HG03103 (cell line): ENCODE measurements around the gene PRODH.
"Not testable (repeated sequence)": the region's sequence is repeated elsewhere in the genome, so short reads cannot be mapped to it uniquely, and the experiment has no call there.

Source experiments
- ATAC-seq: cut with Tn5 transposase; IDR thresholded peaks from one replicate; pipeline ENCODE4 v1.9.1; 2021; ENCODE audit warnings: low read depth; ENCODE audit not compliant: unreplicated experiment

PRODH gene

GRCh38 chr22:18968011-18968749 lies 32.1 kb upstream of the PRODH start:
- no peak for ATAC-seq

- ATAC-seq, result not testable (repeated sequence)
These were observed 31.4 kb upstream of the PRODH start for GRCh38 chr22:18967391-18968010.

- ATAC-seq, result no peak
These were observed 30.7 kb upstream of the PRODH start for GRCh38 chr22:18966748-18967147.

- no peak for ATAC-seq
These were observed 29.7 kb upstream of the PRODH start for GRCh38 chr22:18965526-18966421.

GRCh38 chr22:18964501-18965265 lies 28.6 kb upstream of the PRODH start:
- not testable (repeated sequence) for ATAC-seq

GRCh38 chr22:18964051-18964450 lies 28.0 kb upstream of the PRODH start:
- not testable (repeated sequence) for ATAC-seq

- ATAC-seq, result no peak
These were observed 26.2 kb upstream of the PRODH start for GRCh38 chr22:18962308-18962635.

- ATAC-seq, result not testable (repeated sequence)
These were observed 25.7 kb upstream of the PRODH start for GRCh38 chr22:18961632-18962307.

- ATAC-seq, result not testable (repeated sequence)
These were observed 25.1 kb upstream of the PRODH start for GRCh38 chr22:18961201-18961600.

GRCh38 chr22:18960166-18960820 lies 24.2 kb upstream of the PRODH start:
- ATAC-seq, result not testable (repeated sequence)

- not testable (repeated sequence) for ATAC-seq
These were observed 23.6 kb upstream of the PRODH start for GRCh38 chr22:18959741-18960140.

GRCh38 chr22:18959266-18959665 lies 23.2 kb upstream of the PRODH start:
- not testable (repeated sequence) for ATAC-seq

- not testable (repeated sequence) for ATAC-seq
These were observed 22.6 kb upstream of the PRODH start for GRCh38 chr22:18958738-18959137.

- not testable (repeated sequence) for ATAC-seq
These were observed 22.2 kb upstream of the PRODH start for GRCh38 chr22:18958321-18958705.

- not testable (repeated sequence) for ATAC-seq
These were observed 21.7 kb upstream of the PRODH start for GRCh38 chr22:18957621-18958320.

- not testable (repeated sequence) for ATAC-seq
These were observed 20.9 kb upstream of the PRODH start for GRCh38 chr22:18956956-18957355.

- not testable (repeated sequence) for ATAC-seq
These were observed 20.2 kb upstream of the PRODH start for GRCh38 chr22:18956121-18956895.

- no peak for ATAC-seq
These were observed 19.6 kb upstream of the PRODH start for GRCh38 chr22:18955696-18956095.
